ENCODE data around the gene RTN4R.

- TF ChIP-seq CTCF (IDR thresholded peaks at IDR 0.05), result no peak
- no peak for TF ChIP-seq POLR2A (IDR thresholded peaks at IDR 0.05)
These were observed 49.1 kb downstream of the RTN4R start for GRCh38 chr22:20218987-20219386.

All from upper lobe of left lung (tissue), 4 donors.